ENCODE measurements around the gene FAM13A.

The FAM13A gene

GRCh38 chr4:88965053-88965452, 91.9 kb downstream of the FAM13A start:
- H3K4me3 ChIP-seq (ENCODE audit: low read depth, low read length) = no peak overlapping the region
- TF ChIP-seq CTCF (IDR thresholded peaks at IDR 0.05; ENCODE audit: control insufficient read depth, extremely low read depth, insufficient read depth) = no peak
- DNase-seq (ENCODE audit: low read depth) = no peak

- no peak for DNase-seq (ENCODE audit: low read depth)
- H3K4me3 ChIP-seq (ENCODE audit: low read depth, low read length) = no peak overlapping the region
- no peak for TF ChIP-seq CTCF (IDR thresholded peaks at IDR 0.05; ENCODE audit: control insufficient read depth, extremely low read depth, insufficient read depth)
Observed at GRCh38 chr4:88964450-88964849, 92.5 kb downstream of the FAM13A start.

- no peak overlapping the region for H3K4me3 ChIP-seq (ENCODE audit: low read depth, low read length)
- no peak for TF ChIP-seq CTCF (IDR thresholded peaks at IDR 0.05; ENCODE audit: control insufficient read depth, extremely low read depth, insufficient read depth)
- no peak for DNase-seq (ENCODE audit: low read depth)
Observed at GRCh38 chr4:88963817-88964216, 93.2 kb downstream of the FAM13A start.

GRCh38 chr4:88962396-88962795, 94.6 kb downstream of the FAM13A start:
- TF ChIP-seq CTCF (IDR thresholded peaks at IDR 0.05; ENCODE audit: control insufficient read depth, extremely low read depth, insufficient read depth) = no peak
- no peak for DNase-seq (ENCODE audit: low read depth)
- H3K4me3 ChIP-seq (ENCODE audit: low read depth, low read length) = no peak overlapping the region

- TF ChIP-seq CTCF (IDR thresholded peaks at IDR 0.05; ENCODE audit: control insufficient read depth, extremely low read depth, insufficient read depth) = no peak
- no peak overlapping the region for H3K4me3 ChIP-seq (ENCODE audit: low read depth, low read length)
- DNase-seq (ENCODE audit: low read depth) = no peak
Observed at GRCh38 chr4:88960576-88960975, 96.4 kb downstream of the FAM13A start.

- no peak overlapping the region for H3K4me3 ChIP-seq (ENCODE audit: low read depth, low read length)
- no peak for DNase-seq (ENCODE audit: low read depth)
- TF ChIP-seq CTCF (IDR thresholded peaks at IDR 0.05; ENCODE audit: control insufficient read depth, extremely low read depth, insufficient read depth) = no peak
Observed at GRCh38 chr4:88958080-88958479, 98.9 kb downstream of the FAM13A start.

- no peak for DNase-seq (ENCODE audit: low read depth)
- no peak for TF ChIP-seq CTCF (IDR thresholded peaks at IDR 0.05; ENCODE audit: control insufficient read depth, extremely low read depth, insufficient read depth)
- no peak overlapping the region for H3K4me3 ChIP-seq (ENCODE audit: low read depth, low read length)
Observed at GRCh38 chr4:88957570-88957969, 99.4 kb downstream of the FAM13A start.

All from LNCaP clone FGC (cell line).